Head of caudate nucleus (tissue), 42 donors: ENCODE measurements around the gene SPAG17.
A peak's percentile ranks its signal among the peaks of the same experiment; 100 is the strongest.

Experiments used
- DNase-seq, 42 donors: peaks; one replicate each; pipeline versions ENCODE4 v3.0.0 to v3.0.0-alpha.2; 2020 to 2021; ENCODE audit warnings: mixed read lengths in 7 of 42
- intact Hi-C: fragments of 100-400 bp; cut with DNase I; formaldehyde crosslinking; loops from one replicate; pipeline ENCODE4 v1.15.0; 2022

Gene SPAG17

DNA sequence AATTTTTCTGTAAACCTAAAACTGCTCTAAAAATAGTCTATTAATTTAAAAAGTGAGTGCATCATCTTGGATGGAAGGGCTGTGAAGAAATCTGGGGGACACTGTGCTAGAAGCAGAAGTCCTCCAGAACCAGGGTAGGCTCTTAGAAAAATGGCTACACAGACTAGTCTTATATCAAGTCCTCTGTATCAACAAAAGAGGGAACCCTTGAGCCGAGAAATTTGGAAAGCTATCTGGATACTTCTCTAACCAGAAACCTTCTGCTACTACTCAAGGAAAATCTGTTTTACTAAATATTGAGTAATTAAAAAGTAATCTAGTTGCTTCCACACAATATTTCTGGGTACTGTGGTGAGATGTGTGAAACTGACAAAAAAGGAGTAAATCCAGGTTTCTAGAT lies 163.4 kb downstream of the SPAG17 start:
- DNase-seq = no peak
- intact Hi-C loops = no loop called here

DNA sequence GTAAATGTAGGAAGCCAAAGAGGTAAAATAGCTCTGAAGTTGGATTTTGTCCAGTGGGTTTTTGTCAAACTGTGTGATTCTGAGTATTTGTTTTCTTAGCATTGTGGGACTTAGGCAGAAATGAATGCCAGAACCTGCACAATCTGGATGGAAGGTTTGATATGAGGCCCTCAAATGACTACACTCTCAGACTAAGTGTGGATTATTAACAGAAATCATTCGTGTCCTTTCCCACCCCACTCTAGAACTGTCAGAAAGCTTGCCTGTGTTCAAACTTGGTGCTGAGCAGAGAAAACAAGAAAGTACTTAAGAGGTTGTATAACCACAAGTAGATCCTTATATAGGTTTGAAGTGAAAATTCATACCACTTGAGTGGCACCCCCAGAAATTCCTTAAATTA lies 167.0 kb downstream of the SPAG17 start:
- DNase-seq = no peak
- intact Hi-C loops = no loop called here

DNA sequence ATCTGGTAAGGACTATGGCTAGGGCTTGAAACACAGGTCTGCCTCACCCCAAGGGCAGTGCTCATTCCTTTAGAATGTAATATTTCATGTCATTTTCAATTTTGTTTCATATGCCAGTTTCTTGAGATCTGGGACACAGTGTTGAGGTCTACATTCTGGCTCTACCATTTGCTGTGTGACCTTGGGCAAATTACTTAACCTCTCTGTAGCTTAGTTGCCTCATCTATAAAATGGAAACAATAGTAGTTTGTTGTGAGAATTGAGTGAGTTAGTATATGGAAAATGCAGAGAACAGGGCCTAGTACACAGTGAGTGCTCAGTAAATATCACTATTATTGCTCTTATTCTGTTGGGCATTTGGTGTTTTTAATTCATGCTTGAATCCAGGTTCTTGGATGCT lies 171.1 kb downstream of the SPAG17 start:
- no peak for DNase-seq
- intact Hi-C loops = no loop called here

DNA sequence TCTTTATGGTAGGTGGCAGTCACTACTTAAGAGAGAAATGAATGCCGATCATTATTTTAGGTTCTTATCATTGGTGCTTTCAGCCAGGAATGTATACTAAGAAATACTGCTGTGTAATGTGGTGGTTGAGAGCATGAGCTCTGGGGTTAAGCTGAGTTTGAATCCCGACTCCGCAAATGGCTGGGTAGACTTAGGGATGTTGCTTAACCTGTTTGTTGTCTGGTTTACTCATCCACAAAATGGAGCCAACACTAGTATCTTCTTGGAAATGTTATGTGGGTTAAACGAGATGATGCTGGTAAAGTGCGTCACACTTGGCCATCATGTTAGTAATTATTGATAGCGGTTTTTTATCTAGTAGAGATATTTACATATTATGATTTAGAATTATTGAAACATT lies 171.7 kb downstream of the SPAG17 start:
- intact Hi-C loops = no loop called here
- DNase-seq = no peak

DNA sequence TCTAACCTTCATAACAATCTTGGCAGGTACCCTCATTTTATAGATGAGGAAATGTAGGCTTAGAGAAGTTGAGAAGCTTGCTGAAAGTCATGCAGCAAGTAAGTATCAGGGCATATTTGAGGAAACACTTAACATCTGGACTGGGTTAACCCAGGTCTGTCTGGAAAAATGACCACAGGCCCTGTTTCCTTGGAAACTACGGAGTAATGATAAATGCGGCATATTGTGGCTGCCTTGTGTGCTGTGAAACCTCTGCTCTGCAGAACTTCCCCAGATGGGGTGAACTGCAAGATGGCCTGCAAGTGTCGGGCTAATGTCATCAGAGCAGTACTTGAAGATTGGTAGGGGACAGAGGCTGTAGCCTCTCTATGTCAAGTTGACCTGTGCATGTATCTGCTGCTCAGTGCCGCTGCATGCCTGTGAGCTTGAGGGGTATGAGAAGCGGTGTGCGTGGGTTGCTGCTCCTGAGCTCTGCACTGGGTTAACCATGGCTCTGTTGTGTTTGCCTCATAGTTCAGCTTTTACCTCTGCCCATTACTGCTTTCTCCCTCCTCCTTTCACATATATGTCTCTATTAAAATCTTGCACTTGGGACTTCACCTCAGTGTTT lies 172.4 kb downstream of the SPAG17 start:
- DNase-seq = no peak
- intact Hi-C loops = no loop called here

DNA sequence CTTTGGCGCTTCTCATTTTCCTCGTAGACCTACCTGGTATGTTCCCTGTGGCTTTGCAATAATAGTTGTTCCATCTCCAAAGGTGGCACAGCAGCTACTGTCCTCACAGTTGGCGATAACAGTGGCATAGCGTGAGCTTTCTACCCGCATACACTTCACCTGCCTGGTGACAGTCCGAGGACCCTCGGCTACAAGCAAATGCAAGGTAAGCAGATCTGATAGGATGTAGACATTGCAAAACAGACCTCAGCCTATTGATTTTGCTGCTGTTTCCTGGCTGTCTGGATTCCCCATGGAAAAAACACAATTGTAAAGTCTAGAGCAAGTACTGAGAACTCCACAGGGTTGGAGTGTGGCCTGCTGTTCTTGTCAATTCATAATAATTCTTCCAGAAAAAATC lies 177.0 kb downstream of the SPAG17 start:
- no peak for DNase-seq
- intact Hi-C loops = no loop called here

DNA sequence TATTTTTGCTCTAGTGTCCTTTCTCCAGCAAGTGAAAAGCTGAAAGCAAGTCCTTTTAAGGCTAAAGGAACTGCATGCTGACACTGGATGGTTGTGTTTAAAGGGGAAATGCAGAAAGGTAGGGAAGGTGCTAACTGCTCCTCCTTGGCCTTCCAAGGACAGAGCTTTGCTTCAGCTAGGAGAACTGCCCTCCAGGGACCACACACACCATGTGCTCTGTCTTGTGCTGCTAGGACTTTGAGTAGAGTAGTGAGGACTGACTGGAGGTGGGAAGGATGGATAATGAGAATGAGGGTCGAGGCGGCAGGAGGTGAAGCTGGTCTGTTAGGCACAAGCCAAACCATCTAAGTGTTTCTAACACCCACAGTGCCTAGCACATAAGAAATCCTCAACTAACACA lies 177.6 kb downstream of the SPAG17 start:
- DNase-seq = no peak
- intact Hi-C loops = no loop called here

DNA sequence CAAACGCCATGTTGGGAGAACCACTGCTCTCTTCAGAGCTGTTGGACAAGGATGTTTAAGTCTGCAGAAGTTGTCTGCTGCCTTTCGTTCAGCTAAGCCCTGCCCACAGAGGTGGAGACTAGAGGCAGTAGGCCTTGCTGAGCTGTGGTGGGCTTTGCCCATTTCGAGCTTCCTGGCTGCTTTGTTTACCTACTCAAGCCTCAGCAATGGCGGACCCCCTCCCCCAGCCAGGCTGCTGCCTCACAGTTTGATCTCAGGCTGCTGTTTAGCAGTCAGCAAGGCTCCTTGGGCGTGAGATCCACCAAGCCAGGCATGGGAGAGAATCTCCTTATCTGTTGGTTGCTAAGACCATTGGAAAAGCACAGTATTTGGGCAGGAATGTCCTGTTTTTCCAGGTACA lies 180.7 kb downstream of the SPAG17 start:
- DNase-seq = no peak
- intact Hi-C loops = no loop called here

DNA sequence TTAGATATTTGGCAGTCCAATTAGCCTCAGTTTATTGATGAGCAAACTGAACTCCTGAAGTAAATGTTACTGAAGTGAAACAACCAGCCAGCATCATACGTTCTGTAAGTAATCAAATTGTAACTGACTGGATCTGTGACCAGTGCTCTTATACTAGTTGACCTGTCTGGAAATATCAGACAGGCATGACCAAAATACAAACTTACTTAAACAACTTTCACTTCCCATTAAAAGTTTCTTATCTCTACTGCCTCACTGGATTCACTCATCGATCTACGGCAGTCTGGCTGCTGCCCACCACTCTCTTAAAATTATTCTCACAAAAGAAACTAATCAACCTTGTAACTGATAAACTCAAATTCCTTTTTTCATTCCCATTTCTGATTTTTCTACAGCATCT lies 199.1 kb downstream of the SPAG17 start:
- intact Hi-C loops = no loop called here
- DNase-seq = no peak

DNA sequence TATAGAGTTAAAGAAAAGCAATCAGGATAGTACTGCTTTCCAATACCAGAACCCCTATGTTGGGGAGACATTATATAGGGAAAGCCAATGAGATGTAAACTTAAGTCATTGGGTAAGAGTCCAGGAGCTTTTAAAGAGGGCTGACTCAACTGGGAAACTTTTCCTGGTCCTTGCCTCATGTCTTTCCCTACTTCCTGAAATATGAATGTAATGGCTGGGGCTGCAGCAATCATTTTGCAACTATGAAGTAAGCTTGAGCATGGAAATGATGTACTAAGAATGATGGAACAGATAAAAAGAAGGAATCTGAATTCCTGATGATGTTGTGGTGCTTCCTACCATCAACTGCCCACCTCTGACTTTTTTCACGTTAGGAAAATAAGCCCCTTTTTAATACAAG lies 199.8 kb downstream of the SPAG17 start:
- intact Hi-C loops = no loop called here
- DNase-seq = no peak

DNA sequence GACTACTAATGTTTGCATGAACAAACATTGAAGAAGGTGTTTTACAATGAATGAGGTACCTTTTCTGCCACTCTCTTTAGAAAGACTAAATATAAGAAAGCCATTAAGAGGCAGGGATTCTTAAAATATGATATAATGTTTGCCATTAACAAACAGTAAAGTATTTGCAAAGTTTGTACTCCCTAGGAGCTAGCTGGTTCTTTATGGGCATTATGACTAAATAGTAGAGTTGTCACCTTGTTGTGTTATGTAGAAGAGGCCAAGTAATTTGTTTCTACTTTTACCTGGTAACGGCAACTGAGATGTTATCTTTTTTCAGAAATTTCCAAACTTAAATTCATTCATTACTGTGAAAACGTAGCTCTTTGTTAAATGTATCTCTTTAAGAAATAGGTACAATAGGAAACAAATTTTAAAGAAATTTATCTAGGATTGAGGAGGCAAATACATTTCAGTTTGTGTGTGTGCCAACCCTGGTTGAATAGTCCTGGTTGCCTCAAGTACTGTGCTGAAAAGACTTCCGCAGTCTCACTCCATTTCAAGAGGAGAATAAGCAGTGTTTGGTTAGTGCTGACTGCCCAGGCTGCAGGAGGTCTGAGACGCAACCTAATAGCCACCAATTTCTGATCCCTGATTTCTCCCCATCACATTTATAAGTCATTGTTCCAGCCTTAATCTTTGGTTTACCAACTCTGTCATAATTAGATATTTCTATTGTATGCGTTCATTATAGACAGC lies 203.4 kb downstream of the SPAG17 start:
- DNase-seq = no peak
- intact Hi-C loops = no loop called here

DNA sequence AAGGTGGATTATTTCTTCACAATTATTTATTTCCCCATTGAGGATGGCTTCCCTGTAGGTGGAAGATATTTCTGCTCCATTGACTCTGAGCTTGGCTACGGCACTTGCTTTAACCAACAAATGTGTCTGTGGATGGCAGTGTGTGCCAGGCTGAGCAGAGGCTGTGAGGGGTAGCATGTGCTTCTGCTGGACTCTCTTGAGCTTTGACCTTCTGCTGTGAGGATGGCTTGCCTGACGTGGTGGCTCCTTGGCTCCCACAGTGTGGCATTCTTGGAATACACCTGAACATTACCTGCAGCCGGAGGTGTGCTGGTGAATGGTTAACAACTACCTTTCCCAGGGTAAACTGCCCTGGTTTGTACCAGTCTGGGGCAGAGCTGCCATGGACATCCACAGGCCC lies 208.6 kb downstream of the SPAG17 start:
- no peak for DNase-seq
- intact Hi-C loops = no loop called here

DNA sequence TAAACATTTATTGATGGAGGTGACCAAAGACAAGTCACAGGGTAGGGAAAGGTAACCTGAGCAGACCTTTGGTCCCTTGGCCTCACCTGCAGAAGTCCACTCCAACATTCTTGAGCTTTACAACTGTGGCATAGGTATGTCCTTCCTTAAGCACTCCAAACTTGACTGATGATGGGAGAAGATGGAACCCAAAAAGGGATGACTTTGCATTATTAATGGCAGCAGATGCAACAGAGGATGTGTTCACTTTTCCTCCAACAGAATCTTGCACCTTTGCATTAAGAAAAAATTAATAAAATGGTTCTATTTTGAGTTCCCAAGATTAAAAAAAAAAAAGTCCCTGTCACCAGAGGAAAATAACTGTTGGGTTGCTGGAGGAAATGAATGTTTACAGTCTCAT lies 213.3 kb downstream of the SPAG17 start:
- intact Hi-C loops = no loop called here

DNA sequence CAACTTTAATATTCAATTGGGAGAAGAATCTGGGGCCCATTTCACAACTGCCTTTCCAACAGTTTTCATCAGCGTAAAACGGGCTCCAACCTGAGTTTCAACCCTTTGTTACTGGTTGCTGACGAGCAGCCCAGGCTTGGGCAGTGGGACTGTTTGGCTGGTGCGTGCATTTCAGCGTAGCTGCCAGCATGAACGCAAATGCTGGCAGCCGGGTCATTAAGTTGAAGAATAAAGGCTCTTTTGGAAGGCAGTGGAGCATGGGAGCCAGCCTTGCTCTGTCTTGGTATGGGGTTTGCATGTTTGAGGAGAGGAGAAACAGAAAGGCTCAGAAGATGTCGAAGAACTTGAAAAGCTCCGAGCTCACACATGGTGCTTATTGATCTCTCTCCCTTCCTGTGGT lies 214.8 kb downstream of the SPAG17 start:
- peak in 2 of 42 donors; percentile 2 to 3 for DNase-seq
- intact Hi-C loops = no loop called here

More for the DNA sequence above, 213.3 kb downstream of the SPAG17 start:
- DNase-seq = no peak

DNA sequence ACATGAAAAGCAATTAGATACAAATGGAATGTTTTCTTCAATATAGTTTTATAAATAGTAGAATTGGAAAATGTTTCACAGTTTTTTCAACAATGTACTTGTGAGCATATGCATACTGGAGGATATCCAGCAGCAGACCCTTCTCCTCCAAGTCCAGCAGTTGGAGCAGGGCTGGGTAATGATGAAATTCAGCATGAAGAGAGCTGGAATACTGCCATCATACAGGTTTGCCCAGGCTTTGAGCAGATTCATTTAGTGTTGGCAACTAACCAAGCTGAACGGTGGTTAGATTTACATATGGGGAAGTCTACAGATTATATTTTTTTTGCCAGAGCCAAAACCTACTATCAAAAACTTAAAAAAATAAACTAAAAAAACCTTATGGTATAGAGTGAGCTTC lies 217.1 kb downstream of the SPAG17 start:
- no peak for DNase-seq
- intact Hi-C loops = no loop called here

DNA sequence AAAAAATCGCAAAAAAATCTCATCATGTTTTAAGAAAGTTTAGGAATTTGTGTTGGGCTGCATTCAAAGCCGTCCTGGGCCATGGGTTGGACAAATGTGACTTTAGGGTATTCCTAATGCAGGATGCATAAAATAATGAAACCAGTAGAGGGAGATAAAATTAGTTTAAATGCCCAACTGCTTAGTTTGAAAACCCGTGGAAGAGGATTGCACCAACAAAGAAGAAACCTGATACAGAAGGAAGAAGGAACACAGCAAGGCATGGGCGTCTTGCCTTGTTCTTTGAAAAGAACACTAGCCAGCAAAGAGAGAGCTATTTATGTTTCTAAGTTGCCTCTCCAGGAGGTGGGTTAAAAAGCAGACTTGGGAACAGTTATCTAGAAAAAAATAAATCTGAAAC lies 217.6 kb downstream of the SPAG17 start:
- intact Hi-C loops = no loop called here
- no peak for DNase-seq

DNA sequence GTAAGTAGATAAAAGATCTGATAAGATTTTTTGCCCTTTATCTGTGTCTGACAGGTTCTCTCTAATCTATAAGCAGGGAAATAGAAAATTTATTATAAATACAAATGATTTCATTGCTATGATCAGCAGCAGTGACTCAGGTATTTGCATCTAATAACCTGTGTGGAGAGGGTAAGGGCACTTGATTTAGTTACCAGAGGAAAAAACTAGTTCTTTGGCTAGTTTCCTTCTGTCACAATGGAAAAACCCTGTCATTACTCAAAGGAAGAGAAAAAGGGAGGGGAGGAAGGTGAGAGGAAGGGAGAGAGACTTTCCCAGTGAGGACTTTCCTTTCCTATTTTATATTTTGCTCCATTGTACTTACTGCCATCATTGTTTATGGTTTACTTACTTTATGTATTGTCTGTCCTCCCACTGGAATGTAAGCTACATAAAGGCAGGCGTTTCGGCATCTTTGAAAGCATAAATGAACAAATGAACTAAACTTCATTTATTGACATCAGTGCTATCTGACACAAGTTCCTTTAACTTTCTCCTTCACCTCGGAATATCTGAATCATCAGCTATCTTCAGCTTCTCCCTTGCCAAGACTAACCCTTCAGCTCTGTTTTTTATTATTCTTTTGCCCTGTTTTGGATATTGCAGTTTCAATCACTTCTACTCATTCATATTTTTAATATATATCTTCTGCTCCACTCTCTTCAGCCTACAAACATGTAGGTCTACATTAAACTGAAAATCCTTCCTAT lies 220.6 kb downstream of the SPAG17 start:
- intact Hi-C loops = no loop called here
- DNase-seq = no peak

DNA sequence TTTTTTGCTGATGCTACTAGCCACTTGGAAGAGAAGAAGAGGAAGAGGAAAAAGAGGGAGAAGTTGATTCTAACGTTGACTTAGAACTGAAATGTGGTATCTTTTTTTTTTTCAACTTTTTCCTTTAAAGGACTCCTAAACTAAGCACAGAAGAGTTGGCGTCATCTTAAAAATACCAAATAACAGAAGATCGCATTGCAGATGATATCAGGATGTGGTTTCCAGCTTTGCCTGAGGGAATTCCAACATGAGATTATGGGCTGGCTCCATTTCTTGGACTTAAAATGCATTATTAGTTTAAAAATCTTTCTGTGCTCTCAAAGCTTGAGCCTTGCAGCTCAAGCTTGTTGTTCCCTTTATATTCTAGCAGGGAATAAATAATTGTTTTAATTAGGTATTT lies 225.7 kb downstream of the SPAG17 start:
- DNase-seq = no peak
- intact Hi-C loops = no loop called here

DNA sequence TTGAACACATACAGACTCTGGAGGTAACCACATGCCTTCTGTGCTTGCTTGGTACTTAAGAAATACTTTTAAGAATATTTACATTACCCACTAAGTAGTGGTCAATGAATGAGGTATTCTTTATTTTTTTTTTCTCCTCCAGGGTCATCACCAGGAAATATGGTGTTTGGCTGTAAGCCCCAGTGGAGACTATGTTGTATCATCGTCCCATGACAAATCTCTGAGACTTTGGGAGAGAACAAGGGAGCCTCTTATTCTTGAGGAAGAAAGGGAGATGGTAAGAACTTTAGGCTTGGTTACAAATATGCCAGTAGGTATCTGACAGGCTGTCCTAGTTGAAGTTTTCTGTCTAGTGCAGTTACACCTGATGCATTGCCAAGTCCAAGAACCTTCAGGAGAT lies 232.6 kb downstream of the SPAG17 start:
- intact Hi-C loops = no loop called here
- DNase-seq = no peak

DNA sequence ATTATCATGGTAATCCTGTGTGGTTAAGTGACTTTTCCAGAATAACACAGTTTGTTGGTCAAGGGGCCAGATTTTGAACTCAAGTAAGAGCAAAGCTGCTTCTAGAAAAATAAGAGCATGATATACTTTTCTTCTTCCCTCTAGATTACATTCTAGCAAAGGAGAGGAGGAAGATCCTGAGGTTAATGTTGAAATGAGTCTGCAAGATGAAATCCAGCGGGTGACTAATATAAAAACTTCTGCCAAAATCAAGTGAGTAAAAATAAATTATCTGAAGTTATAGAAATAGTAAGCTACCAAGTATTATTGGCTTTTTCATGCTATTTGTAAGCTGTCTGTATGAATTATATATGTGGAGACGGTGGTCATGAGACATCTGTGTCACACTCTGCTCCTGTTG lies 242.7 kb downstream of the SPAG17 start:
- intact Hi-C loops = no loop called here
- DNase-seq = no peak

DNA sequence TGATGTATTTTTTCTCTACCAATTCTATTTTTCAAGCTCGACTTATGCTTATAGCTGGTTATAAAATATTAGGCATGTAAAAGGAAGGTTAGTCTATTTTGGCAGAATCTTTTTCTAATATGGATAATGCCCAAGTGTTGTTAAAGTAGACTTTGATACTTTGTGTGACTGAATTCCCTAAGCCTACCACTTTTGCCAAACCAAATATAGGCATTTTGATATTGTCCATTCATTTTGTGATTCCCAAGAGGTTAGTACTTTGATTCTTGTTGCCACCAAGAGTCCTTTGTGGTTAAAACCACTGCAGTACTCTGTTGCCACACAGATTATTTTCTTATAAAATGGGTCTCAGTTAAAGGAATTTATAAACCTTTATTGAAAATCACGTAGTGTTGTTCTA lies 251.3 kb downstream of the SPAG17 start:
- no peak for DNase-seq
- intact Hi-C loops = no loop called here
